ENCODE data around the gene DGKG.

DNA sequence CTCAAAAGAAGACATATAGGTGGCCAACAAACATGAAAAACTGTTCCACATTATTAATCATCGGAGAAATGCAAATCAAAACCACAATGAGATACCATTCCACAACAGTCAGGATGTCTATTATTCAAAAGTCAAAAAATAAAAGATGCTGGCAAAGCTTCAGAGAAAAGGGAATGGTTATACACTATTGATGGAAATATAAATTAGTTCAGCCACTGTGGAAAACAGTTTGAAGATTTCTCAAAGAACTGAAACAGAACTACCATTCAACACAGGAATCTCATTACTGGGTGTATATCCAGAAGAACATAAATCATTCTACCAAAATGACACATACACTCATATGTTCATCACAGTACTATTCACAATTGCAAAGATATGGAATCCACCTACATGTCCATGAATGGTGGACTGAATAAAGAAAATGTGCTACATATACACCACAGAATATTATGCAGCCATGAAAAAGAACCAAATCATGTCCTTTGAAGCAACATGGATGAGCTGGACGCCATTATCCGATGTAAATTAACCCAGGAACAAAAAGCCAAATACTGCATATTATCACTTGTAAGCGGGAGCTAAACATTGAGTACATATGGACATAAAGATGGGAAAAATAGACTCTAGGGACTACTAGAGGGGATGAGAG lies 32.7 kb upstream of the DGKG start:
- TF ChIP-seq CEBPB (IDR thresholded peaks at IDR 0.05; ENCODE audit: low read depth, low read length): no peak
- TF ChIP-seq, protein P1, sequence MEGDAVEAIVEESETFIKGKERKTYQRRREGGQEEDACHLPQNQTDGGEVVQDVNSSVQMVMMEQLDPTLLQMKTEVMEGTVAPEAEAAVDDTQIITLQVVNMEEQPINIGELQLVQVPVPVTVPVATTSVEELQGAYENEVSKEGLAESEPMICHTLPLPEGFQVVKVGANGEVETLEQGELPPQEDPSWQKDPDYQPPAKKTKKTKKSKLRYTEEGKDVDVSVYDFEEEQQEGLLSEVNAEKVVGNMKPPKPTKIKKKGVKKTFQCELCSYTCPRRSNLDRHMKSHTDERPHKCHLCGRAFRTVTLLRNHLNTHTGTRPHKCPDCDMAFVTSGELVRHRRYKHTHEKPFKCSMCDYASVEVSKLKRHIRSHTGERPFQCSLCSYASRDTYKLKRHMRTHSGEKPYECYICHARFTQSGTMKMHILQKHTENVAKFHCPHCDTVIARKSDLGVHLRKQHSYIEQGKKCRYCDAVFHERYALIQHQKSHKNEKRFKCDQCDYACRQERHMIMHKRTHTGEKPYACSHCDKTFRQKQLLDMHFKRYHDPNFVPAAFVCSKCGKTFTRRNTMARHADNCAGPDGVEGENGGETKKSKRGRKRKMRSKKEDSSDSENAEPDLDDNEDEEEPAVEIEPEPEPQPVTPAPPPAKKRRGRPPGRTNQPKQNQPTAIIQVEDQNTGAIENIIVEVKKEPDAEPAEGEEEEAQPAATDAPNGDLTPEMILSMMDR (IDR thresholded peaks at IDR 0.05; ENCODE audit: control extremely low read depth in 1 of 3, insufficient read depth in 1 of 3, low read depth in 1 of 3, low read length in 3 of 3): no peak
- no peak for TF ChIP-seq YY1 (IDR thresholded peaks at IDR 0.05; ENCODE audit: low read depth, low read length)
- no peak for TF ChIP-seq TAF1 (IDR thresholded peaks at IDR 0.05; ENCODE audit: low read depth, low read length)
- no peak for TF ChIP-seq EZH2 (IDR thresholded peaks at IDR 0.05; ENCODE audit: low read depth, low read length, severe bottlenecking)
- TF ChIP-seq HDAC2 (IDR thresholded peaks at IDR 0.05; ENCODE audit: borderline replicate concordance in 1 of 2, low read depth in 2 of 2, low read length in 2 of 2): no peak
- no peak for TF ChIP-seq E2F6 (IDR thresholded peaks at IDR 0.05)
- no peak for TF ChIP-seq NRF1 (IDR thresholded peaks at IDR 0.05; ENCODE audit: low read depth, low read length)
- no peak for TF ChIP-seq RXRA (IDR thresholded peaks at IDR 0.05; ENCODE audit: insufficient read depth, low read depth, low read length)
- no peak for TF ChIP-seq GABPA (IDR thresholded peaks at IDR 0.05; ENCODE audit: borderline replicate concordance, insufficient read depth, low read length)
